Prostate gland (tissue), 2 donors: ENCODE measurements around the gene CEP20. TPM values are rescaled to one million over a fixed set of nuclear protein-coding genes. Genes with fewer than 3 reads are reported as not detected.

ENCODE experiments used
- DNase-seq: peaks from one replicate; pipeline ENCODE4 v3.0.0-alpha.2; 2019; ENCODE audit warnings: low spot score
- H3K27ac ChIP-seq, 2 donors: fragments of 200-600 bp; sonication (generic); 2 replicates each; pipeline ENCODE4 v1.5.1; 2017 to 2019
- H3K27me3 ChIP-seq: fragments of 200-600 bp; sonication (generic); replicated peaks from 2 replicates; pipeline ENCODE4 v1.5.1; 2019; ENCODE audit not compliant: insufficient read depth
- H3K36me3 ChIP-seq, 2 donors: fragments of 200-600 bp; sonication (generic); 1 replicate in 1 of 2; 2 replicates in 1 of 2; pipeline versions ENCODE4 v1.5.1 to v1.8.1; 2017 to 2019
- H3K4me1 ChIP-seq: fragments of 200-600 bp; sonication (generic); replicated peaks from 2 replicates; pipeline ENCODE4 v1.5.1; 2019
- H3K4me3 ChIP-seq, 2 donors: fragments of 200-600 bp; sonication (generic); 2 replicates each; pipeline ENCODE4 v1.5.1; 2017 to 2019
- H3K9me3 ChIP-seq: fragments of 200-600 bp; sonication (generic); 2 replicates; pipeline ENCODE4 v1.5.1; 2017
- CTCF ChIP-seq, 4 experiments: fragments of 200-600 bp in 2 of 4; fragments of 450-650 bp in 2 of 4; sonication (generic) in 2 of 4; IDR thresholded peaks; 1 replicate in 3 of 4; 2 replicates in 1 of 4; pipeline ENCODE4 v1.5.1; 2016 to 2019; ENCODE audit warnings: antibody characterized with exemption in 4 of 4, mild to moderate bottlenecking in 2 of 4, moderate library complexity in 2 of 4
- POLR2A ChIP-seq: fragments of 450-650 bp; IDR thresholded peaks from one replicate; pipeline ENCODE4 v1.6.1; 2016; ENCODE audit warnings: antibody characterized with exemption, mild to moderate bottlenecking
- POLR2AphosphoS5 ChIP-seq: sonication (generic); formaldehyde crosslinking; IDR thresholded peaks from one replicate; pipeline ENCODE4 v1.6.1; 2017; ENCODE audit warnings: antibody characterized with exemption
- WGBS: methylation state at CpG from one replicate; pipeline ENCODE4 v1.1.5; 2018; 5-methylcytosine and 5-hydroxymethylcytosine counted together
- intact Hi-C: fragments of 100-400 bp; cut with DNase I; formaldehyde crosslinking; loops from one replicate; pipeline ENCODE4 v1.14.2; 2022
- total RNA-seq, 2 donors: library from RNA; depleted of rRNA; stranded (reverse); fragments of >200 nt; gene quantifications; one replicate each; pipeline ENCODE4 v1.1.0, GENCODE V29; 2016

CEP20 gene
- total RNA-seq, 2 donors from 2014 or later = 30.7 to 33.4 TPM

DNA sequence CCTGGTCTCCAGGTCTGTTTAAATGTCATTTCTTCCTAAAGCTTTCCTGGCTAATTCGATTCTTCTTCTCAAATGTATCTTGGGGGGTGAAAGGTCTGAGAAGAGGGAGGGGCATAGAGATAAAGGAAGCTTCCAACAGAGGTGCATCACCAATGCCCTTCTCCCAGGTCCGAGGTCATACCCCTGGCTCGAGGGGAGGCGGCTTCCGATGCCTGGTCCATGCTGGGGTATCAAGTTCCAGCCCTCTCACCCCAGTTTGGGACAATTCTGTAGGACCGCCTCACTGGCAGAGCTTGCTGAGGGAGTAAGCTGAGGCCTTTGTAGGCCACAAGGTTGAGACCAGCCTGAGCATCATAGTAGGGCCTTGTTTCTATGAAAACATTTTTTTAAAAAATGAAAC, 10.3 kb upstream of the CEP20 start:
- Histone ChIP-seq H3K4me3 (no peak overlapping the region), H3K9me3 (no peaks in the 10 kb centered on the region), H3K36me3 (no peaks in the 10 kb centered on the region), H3K27me3 (no peaks in the 10 kb centered on the region), H3K4me1 (peaks cover 7% of the 10 kb centered on the region), H3K27ac (no peak overlapping the region)
- TF ChIP-seq POLR2AphosphoS5 = no peak
- no peak for DNase-seq
- WGBS = 94% methylated on average over 6 of the region's 6 CpGs
- intact Hi-C loops = no loop called here

GRCh38 chr16:15897834-15898254, 9.4 kb upstream of the CEP20 start:
- Histone ChIP-seq H3K9me3 (no peaks in the 10 kb centered on the region), H3K36me3 (no peaks in the 10 kb centered on the region), H3K4me1 (peaks cover 7% of the 10 kb centered on the region), H3K4me3 (no peak overlapping the region), H3K27ac (no peak overlapping the region), H3K27me3 (no peaks in the 10 kb centered on the region)
- TF ChIP-seq POLR2AphosphoS5 = no peak
- no peak for TF ChIP-seq CTCF (IDR thresholded peaks at IDR 0.05)
- TF ChIP-seq POLR2A = no peak
- WGBS = 60% methylated on average over 5 of the region's 5 CpGs
- intact Hi-C loops = no loop called here
- no peak for DNase-seq

DNA sequence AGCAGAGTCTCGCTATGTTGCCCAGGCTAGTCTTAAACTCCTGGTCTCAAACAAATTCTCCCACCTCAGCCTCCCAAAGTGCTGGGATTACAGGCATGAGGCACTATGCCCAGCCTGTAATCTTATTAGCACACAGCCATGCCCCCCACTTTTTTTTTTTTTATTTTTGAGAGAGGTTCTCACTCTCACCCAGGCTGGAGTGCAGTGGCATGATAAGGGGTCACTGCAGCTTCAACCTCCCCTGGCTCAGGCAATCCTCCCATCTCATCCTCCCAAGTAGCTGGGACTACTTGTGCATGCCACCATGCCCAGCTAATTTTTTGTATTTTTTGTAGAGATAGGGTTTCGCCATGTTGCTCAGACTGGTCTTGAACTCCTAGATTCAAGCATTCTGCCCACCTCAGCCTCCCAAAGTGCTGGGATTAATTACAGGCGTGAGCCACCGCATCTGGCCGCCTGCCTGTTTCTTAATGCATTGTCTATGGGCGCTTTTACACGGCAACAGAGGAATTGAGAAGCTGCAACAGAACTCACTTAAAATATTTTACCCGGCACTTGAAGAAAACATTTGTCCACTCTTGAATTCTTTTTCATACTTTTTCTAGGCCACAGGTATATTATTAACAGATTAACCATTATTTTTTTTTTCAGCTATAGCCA, 8.8 kb upstream of the CEP20 start:
- Histone ChIP-seq H3K9me3 (no peaks in the 10 kb centered on the region), H3K27ac (no peak overlapping the region), H3K27me3 (no peaks in the 10 kb centered on the region), H3K4me3 (no peak overlapping the region), H3K4me1 (peaks cover 7% of the 10 kb centered on the region), H3K36me3 (no peaks in the 10 kb centered on the region)
- intact Hi-C loops = no loop called here
- no peak for DNase-seq
- WGBS = 89% methylated on average over 8 of the region's 8 CpGs
- TF ChIP-seq CTCF (IDR thresholded peaks at IDR 0.05) (no peak), POLR2AphosphoS5 (no peak), POLR2A (no peak)

DNA sequence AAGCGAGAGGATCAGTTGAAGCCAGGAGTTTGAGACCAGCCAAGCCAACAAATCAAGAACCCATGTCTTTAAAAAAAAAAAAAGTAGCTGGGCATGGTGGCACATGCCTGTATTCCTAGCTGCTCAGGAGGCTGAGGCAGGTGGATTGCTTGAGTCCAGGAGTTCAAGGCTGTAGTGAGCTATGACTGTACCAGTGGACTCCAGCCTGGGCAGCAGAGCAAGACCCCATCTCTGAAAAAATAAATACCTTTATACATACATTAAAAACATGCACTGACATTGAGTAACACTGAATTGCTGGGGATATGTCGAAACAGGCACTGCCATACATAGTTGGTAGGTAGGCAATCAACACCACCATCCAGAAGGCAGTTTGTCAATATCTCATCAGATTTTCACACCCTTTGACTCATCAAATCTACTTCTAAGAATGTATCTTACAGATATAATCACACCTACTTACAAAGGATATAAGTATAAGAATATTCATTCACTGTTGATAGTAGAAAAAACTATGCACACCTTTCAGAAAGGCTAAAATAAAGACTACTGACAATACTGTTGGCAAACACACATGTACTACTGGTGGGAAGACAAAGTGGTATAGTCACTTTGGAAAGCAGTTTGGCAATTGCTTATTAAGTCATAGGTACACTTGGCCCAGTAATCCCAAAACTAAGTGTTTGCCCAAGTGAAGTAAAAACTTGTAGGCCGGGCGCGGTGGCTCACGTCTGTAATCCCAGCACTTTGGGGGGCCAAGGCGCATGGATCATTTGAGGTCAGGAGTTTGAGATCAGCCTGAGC, 6.4 kb upstream of the CEP20 start:
- 75% methylated on average over 7 of the region's 7 CpGs for WGBS
- intact Hi-C loops = no loop called here

GRCh38 chr16:15891508-15891907, 3.1 kb upstream of the CEP20 start:
- Histone ChIP-seq H3K27ac (no peak overlapping the region), H3K27me3 (no peaks in the 10 kb centered on the region), H3K9me3 (no peaks in the 10 kb centered on the region), H3K4me3 (no peak overlapping the region), H3K4me1 (no peaks in the 10 kb centered on the region), H3K36me3 (no peaks in the 10 kb centered on the region)
- intact Hi-C loops = no loop called here
- TF ChIP-seq CTCF (IDR thresholded peaks at IDR 0.05) = no peak
- TF ChIP-seq POLR2AphosphoS5 = no peak
- no peak for TF ChIP-seq POLR2A
- WGBS = 73% methylated on average over 3 of the region's 3 CpGs
- no peak for DNase-seq

More for the DNA sequence above, 6.4 kb upstream of the CEP20 start:
- Histone ChIP-seq H3K4me3 (no peak overlapping the region), H3K9me3 (no peaks in the 10 kb centered on the region), H3K36me3 (no peaks in the 10 kb centered on the region), H3K27ac (no peak overlapping the region), H3K4me1 (peaks cover 4% of the 10 kb centered on the region), H3K27me3 (no peaks in the 10 kb centered on the region)
- TF ChIP-seq POLR2AphosphoS5 (no peak), CTCF (IDR thresholded peaks at IDR 0.05) (no peak), POLR2A (no peak)
- no peak for DNase-seq
